Neural crest cell (in vitro differentiated cells): ENCODE results near the gene ZDHHC14. TPM values are rescaled to one million over a fixed set of nuclear protein-coding genes. Genes with fewer than 3 reads are reported as not detected.

ENCODE experiments used
- DNase-seq: peaks from one replicate; pipeline ENCODE4 v3.0.0; 2021; ENCODE audit warnings: low read depth, mixed read lengths, low spot score
- H3K27ac Mint-ChIP-seq: one replicate; pipeline ENCODE4 v1.8.0; 2021; ENCODE audit warnings: mild to moderate bottlenecking, mixed read lengths; ENCODE audit not compliant: unreplicated experiment
- H3K27me3 Mint-ChIP-seq: 2 replicates; pipeline ENCODE4 v1.8.0; 2021; ENCODE audit warnings: low read depth, mild to moderate bottlenecking, mixed read lengths
- H3K36me3 Mint-ChIP-seq: 2 replicates; pipeline ENCODE4 v1.8.0; 2021; ENCODE audit warnings: low read depth, mild to moderate bottlenecking, mixed read lengths
- H3K4me1 Mint-ChIP-seq: 2 replicates; pipeline ENCODE4 v1.8.0; 2021; ENCODE audit warnings: mixed read lengths
- H3K4me3 Mint-ChIP-seq: one replicate; pipeline ENCODE4 v1.8.0; 2021; ENCODE audit warnings: mild to moderate bottlenecking, mixed read lengths
- H3K9me3 Mint-ChIP-seq: 2 replicates; pipeline ENCODE4 v1.8.0; 2021; ENCODE audit warnings: mixed read lengths
- total RNA-seq: library from RNA; stranded (reverse); gene quantifications from 2 replicates; pipeline ENCODE4 v1.2.1, GENCODE V29; 2021
- TF ChIP-seq, protein P1 (sequence below): fragments of 200-600 bp; sonication (generic); conservative IDR thresholded peaks from 2 replicates; pipeline ENCODE4 v1.5.0; 2021; ENCODE audit warnings: antibody characterized with exemption, mild to moderate bottlenecking

Gene ZDHHC14
- total RNA-seq, 1 donor from 2014 or later: 5.3 TPM

DNA sequence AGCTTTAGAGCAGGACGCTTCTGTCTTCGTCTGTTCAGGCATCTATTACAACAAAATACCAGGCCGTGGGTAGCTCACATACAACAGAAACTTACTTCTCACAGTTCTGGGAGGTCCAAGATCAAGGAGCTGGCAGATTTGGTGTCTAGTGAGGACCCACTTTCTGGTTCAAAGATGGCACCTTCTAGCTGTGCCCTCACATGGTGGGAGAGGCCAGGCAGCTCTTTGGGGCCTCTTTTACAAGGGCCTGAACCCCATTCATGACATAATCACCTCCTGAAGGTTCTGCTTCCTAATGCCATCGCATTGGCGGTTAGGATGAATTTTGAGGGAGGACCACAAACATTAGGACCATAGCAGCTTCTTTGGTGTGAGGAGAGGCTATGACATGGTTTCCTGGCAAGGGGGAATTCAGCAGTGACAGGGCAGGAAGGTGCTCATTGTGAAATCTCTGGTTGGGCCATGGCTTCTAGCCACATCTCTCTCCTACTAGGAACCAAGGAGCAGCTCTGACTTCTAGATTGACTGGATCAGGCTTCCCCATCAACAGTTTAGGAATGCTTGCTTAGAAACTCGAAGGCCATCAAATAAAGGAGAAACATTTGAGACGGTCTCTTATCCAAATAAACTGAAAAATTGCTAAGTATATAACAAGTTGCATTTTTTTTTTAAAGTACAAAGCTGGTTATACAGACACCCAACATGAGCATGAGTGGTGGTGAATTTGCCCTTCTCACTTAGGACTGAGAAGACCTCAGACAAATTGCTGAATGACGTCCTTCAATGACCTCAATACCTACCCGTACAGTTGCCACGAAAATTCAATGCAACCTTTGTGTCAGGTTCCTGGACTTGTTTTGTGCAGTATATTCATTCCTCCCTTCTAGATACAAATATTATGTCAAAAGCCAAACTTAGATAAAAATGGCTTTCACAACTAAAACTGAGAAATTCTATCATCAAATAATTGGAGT lies 140.7 kb downstream of the ZDHHC14 start:
- Mint-ChIP-seq H3K4me3 (no peak overlapping the region), H3K9me3 (no peaks in the 10 kb centered on the region)
- TF ChIP-seq, protein P1, sequence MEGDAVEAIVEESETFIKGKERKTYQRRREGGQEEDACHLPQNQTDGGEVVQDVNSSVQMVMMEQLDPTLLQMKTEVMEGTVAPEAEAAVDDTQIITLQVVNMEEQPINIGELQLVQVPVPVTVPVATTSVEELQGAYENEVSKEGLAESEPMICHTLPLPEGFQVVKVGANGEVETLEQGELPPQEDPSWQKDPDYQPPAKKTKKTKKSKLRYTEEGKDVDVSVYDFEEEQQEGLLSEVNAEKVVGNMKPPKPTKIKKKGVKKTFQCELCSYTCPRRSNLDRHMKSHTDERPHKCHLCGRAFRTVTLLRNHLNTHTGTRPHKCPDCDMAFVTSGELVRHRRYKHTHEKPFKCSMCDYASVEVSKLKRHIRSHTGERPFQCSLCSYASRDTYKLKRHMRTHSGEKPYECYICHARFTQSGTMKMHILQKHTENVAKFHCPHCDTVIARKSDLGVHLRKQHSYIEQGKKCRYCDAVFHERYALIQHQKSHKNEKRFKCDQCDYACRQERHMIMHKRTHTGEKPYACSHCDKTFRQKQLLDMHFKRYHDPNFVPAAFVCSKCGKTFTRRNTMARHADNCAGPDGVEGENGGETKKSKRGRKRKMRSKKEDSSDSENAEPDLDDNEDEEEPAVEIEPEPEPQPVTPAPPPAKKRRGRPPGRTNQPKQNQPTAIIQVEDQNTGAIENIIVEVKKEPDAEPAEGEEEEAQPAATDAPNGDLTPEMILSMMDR: no peak

DNA sequence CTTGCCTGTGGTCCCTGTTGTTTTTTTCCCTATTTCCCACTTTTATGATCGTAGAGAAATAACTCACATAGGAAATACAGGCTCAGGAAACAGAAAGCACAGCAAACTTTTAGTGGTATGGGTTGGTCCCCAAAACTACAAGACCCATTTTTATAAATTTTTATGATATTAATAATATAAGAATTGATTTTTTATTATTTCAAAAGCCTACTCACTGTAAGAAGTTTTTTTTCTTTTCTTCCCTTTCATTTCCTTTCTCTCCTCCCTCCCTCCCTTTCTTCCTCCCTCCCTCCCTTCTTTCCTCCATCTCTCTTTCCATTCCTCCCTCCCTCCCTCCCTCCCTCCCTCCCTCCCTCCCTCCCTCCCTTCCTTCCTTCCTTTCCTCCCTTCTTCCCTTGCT lies 141.5 kb downstream of the ZDHHC14 start:
- H3K9me3 Mint-ChIP-seq: no peaks in the 10 kb centered on the region
- H3K27me3 Mint-ChIP-seq: no peaks in the 10 kb centered on the region
- TF ChIP-seq, protein P1: no peak
- H3K4me1 Mint-ChIP-seq: no peaks in the 10 kb centered on the region
- H3K27ac Mint-ChIP-seq: no peak overlapping the region
- DNase-seq: no peak
- H3K4me3 Mint-ChIP-seq: no peak overlapping the region
- peaks cover 3% of the 10 kb centered on the region for H3K36me3 Mint-ChIP-seq

More for the DNA sequence above, 140.7 kb downstream of the ZDHHC14 start:
- Mint-ChIP-seq H3K4me1 (no peaks in the 10 kb centered on the region), H3K27me3 (no peaks in the 10 kb centered on the region), H3K27ac (no peak overlapping the region), H3K36me3 (peaks cover 3% of the 10 kb centered on the region)
- DNase-seq: no peak

DNA sequence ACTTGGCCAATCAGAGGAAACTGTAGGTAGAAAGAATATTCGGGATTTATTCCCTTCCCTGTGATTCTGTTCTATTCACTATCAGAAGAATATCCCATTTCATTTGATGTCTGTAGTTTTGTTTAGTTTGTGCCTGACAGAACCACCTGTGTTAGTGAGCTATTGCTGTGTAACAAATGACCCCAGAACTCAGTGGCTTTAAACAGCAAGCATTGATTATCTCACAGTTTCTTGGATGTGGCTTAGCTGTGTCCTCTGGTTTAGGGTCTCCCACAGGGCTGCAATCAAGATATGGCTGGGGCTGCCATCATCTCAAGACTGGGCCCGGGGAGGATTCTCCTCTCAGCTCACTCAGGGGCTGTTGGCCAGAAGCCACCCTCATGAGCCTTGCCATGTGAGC lies 143.7 kb downstream of the ZDHHC14 start:
- no peaks in the 10 kb centered on the region for H3K27me3 Mint-ChIP-seq
- no peaks in the 10 kb centered on the region for H3K4me1 Mint-ChIP-seq
- DNase-seq: no peak
- H3K36me3 Mint-ChIP-seq: peaks cover 3% of the 10 kb centered on the region
- H3K27ac Mint-ChIP-seq: no peak overlapping the region
- TF ChIP-seq, protein P1: no peak
- H3K9me3 Mint-ChIP-seq: no peaks in the 10 kb centered on the region
- no peak overlapping the region for H3K4me3 Mint-ChIP-seq

DNA sequence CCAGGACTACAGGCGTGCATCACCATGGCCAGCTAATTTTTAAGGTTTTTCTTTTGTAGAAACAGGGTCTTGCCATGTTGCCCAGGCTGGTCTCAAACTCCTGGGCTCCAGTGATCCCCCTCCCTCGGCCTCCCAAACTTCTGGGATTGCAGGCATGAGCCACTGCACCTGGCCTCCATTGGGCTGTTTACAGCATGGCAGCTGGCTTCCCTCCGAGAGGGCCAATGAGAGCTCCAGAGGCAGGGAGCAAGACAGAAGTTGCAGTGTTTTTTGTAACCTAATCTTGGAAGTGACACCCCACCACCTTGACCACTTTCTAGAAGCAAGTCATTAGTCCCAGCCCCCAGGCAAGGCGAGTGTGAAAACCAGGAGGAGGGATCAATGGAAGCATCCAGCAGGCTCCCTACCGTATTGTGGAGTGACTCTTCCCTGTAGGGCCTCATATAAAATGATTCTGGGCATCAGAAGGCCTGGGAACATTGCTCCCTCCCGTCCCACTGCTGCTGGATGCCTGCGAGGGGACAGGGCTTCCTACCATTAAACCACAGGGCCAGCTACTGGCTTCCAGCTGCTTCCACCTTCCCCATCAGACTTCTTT lies 144.4 kb downstream of the ZDHHC14 start:
- H3K27me3 Mint-ChIP-seq: no peaks in the 10 kb centered on the region
- no peak overlapping the region for H3K4me3 Mint-ChIP-seq
- H3K36me3 Mint-ChIP-seq: peaks cover 3% of the 10 kb centered on the region
- H3K27ac Mint-ChIP-seq: no peak overlapping the region
- no peaks in the 10 kb centered on the region for H3K4me1 Mint-ChIP-seq
- H3K9me3 Mint-ChIP-seq: no peaks in the 10 kb centered on the region
- no peak for DNase-seq
- TF ChIP-seq, protein P1: no peak

DNA sequence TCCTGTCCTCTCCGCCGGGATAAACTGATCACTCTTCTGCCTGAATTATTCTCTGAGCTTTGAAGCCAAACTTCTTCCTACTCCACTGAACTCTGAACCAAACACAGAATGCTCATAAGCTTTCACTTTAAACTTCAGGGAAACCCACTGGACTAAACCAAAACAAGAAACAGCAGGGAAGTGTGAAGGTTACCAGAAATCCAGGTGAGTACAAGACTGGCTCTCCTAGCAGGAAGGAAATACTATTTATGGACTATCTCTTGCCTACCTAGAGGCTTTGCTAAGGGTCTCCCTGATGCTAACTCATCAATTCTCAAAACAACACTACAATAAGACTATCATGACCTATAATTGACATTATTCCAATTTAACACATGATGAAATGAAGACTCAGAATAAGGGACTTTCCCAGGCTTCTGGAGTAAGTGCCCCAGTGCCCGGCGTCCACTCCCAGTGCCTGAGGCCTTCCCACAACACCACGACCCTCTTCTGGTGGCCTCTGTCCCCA lies 145.0 kb downstream of the ZDHHC14 start:
- TF ChIP-seq, protein P1: no peak
- H3K4me1 Mint-ChIP-seq: no peaks in the 10 kb centered on the region
- no peak overlapping the region for H3K27ac Mint-ChIP-seq
- peaks cover 3% of the 10 kb centered on the region for H3K36me3 Mint-ChIP-seq
- H3K9me3 Mint-ChIP-seq: no peaks in the 10 kb centered on the region
- no peak overlapping the region for H3K4me3 Mint-ChIP-seq
- no peaks in the 10 kb centered on the region for H3K27me3 Mint-ChIP-seq
- no peak for DNase-seq
